GM12874 (cell line): ENCODE data around the gene ZEB2.

Experiments used
- TF ChIP-seq, protein P1 (sequence below): IDR thresholded peaks from 2 replicates; pipeline ENCODE4 v1.5.1; 2011; ENCODE audit warnings: low read depth, mild to moderate bottlenecking, control low read depth, low read length, moderate library complexity; ENCODE audit not compliant: insufficient read depth

ZEB2 gene

DNA sequence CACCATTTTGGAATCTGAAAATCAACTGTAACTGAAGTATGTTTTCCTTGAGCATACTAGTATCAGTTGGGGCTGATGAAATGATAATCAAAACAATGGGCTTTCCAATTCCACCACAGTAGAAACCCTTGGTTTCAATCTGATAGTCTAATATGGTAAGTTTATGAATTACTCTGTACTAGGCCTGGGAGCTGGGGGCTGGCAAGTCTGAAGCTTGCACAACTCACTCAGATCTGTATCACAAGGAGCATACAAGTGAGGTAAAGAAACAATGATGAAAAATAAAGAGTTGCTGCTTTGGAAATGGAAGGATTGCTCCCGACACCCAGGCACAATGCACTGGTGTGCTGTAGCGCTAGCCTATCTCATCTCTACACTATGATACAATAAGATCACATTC, 19.4 kb downstream of the ZEB2 start:
- TF ChIP-seq, protein P1, sequence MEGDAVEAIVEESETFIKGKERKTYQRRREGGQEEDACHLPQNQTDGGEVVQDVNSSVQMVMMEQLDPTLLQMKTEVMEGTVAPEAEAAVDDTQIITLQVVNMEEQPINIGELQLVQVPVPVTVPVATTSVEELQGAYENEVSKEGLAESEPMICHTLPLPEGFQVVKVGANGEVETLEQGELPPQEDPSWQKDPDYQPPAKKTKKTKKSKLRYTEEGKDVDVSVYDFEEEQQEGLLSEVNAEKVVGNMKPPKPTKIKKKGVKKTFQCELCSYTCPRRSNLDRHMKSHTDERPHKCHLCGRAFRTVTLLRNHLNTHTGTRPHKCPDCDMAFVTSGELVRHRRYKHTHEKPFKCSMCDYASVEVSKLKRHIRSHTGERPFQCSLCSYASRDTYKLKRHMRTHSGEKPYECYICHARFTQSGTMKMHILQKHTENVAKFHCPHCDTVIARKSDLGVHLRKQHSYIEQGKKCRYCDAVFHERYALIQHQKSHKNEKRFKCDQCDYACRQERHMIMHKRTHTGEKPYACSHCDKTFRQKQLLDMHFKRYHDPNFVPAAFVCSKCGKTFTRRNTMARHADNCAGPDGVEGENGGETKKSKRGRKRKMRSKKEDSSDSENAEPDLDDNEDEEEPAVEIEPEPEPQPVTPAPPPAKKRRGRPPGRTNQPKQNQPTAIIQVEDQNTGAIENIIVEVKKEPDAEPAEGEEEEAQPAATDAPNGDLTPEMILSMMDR, result no peak

DNA sequence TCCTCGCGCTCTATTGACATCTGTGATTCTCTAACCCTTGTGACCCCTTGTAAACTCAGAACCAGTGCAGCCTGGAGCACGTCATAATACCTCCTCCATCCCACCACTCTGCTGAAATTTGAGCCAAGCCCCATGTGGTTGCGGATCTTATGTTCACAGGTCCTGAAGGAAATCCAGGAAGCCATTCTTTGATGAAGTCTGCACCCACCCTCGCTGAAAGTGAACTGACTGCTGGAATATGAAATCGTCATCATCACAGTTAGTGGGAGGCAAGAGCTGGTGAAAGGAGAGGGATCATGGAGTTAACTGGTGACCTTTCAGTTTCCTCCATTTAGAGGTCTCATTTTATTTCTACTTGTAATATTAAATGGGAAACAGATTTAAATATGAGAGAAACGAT, 21.6 kb downstream of the ZEB2 start:
- TF ChIP-seq, protein P1, result no peak

DNA sequence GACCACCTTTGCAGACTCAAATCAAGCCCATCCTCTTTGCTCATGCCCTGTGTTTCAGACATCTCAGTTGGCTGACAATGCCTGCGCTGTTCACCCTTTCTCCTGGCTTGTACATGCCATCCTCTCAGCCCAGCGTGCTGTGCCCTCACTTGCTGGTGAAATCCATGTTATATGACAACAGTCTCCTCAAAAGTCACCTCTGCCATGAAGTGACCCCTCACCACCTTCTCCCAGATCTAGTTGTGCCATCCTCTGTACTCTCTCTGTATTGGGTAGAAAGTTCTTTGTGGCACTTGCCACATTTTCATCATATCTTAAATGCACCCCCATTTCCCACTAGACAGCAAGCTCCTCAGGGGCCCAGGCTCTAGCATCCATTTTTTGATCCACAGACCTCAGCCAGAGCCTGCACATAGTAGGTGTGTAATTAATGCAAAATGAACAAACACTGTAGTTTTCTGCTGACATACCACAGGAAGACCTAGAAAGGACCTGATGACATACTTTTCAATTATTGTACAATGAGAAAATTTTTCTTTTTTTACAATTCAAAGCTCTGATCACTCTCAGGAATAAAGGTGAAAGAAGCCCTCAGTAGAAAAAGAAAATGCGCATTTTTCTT, 22.8 kb downstream of the ZEB2 start:
- TF ChIP-seq, protein P1, result no peak

GRCh38 chr2:144496092-144496976, 23.6 kb downstream of the ZEB2 start:
- TF ChIP-seq, protein P1, result no peak

DNA sequence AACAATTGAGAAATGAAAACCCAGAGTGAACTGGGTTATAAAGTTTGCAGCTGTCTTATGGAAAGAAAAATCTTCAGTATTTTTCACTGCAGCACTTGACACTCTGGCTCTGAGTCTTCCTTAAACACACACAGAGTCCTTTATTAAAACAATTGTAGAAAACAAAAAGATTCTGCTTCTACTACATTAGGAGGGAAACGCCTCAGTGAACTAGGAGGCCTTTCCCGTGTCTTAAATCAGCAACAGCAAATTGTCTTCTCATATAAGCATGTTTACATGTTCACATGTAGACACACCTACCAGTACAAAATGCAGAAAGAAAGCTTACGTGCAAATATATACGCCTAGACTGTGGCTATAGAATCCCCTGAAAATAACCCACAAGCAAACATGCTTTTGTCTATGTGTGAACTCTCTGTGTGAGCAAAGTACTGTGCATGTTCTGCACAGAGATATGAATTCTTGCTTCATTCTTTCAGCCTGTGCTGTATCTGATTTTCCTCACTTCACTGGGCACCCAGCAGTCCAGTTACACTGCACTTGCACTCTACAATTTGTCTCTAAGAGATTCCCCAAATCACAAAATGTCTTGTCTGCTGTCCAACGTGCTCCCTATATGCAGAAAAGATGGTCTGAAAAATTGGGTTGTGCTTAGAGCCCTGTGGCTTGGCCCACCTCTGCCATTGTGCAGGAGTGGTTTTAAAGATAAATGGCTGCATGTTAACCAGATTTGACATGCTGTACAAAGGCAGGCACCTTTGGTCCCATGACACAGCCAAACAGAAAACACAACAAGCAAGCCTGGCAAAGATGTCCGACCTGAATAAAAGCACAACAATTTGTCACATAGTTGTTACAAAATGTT, 24.5 kb downstream of the ZEB2 start:
- TF ChIP-seq, protein P1, result no peak

GRCh38 chr2:144493027-144493809, 26.7 kb downstream of the ZEB2 start:
- TF ChIP-seq, protein P1, result no peak
